ENCODE measurements around the gene AMH.

- no peak for TF ChIP-seq ZNF837 (tag by site-specific recombination; IDR thresholded peaks at IDR 0.05)
- TF ChIP-seq ZNF18 (tag by site-specific recombination; IDR thresholded peaks at IDR 0.05), result no peak
- TF ChIP-seq KLF9 (tag by site-specific recombination; IDR thresholded peaks at IDR 0.05; ENCODE audit: low read depth), result no peak
- TF ChIP-seq CTCF (tag by site-specific recombination; IDR thresholded peaks at IDR 0.05), result no peak
- no peak for TF ChIP-seq ZBTB44 (tag by site-specific recombination; IDR thresholded peaks at IDR 0.05)
- TF ChIP-seq ZBTB11 (tag by site-specific recombination; conservative IDR thresholded peaks at IDR 0.05; ENCODE audit: low read depth), result no peak
- no peak for TF ChIP-seq ZNF24 (tag by site-specific recombination; IDR thresholded peaks at IDR 0.05)
- no peak for TF ChIP-seq ZNF76 (tag by site-specific recombination; IDR thresholded peaks at IDR 0.05; ENCODE audit: borderline replicate concordance, low read depth)
- no peak for TF ChIP-seq ZNF37A (tag by site-specific recombination; IDR thresholded peaks at IDR 0.05)
These were observed 10.2 kb downstream of the AMH start for GRCh38 chr19:2259336-2259735.

Data from HEK293 (cell line).